Measurements from ENCODE around the gene TEDC1. TPM values are rescaled to one million over a fixed set of nuclear protein-coding genes. Genes with fewer than 3 reads are reported as not detected.

Gene TEDC1
- total RNA-seq, 1 experiment from 2014 or later = 26.2 TPM

DNA sequence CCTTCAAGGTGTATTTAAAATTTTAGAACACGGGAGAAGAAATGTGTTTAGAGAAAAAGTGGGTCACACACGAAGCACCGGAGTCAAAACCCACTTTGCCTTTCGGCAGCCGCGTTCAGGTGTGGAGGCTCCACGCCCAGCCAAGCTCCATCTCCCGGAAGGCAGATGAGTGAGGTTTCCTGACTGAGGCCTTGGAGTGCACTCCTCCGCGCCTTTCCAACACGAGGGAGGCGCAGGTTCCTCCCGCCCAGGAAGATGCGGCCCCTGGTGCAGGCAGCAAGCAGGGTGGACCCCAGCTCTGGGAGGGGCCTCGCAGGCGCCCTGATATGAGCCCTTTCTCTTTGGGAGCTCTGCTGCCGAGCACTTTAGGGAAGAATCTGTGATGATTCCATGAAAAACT is 48.9 kb upstream of the TEDC1 start:
- H3K27ac Mint-ChIP-seq = peak overlapping the region in 2 of 3 experiments; percentile 3; a peak in 2 of 7 replicates
- no peak overlapping the region for H2BK20ac ChIP-seq (ENCODE audit: low read depth, low read length, poor library complexity, severe bottlenecking)
- no peak overlapping the region for H3K56ac ChIP-seq (ENCODE audit: insufficient read length, low read depth, low read length)
- H3K4me1 Mint-ChIP-seq = no peaks in the 10 kb centered on the region
- H2BK5ac ChIP-seq (ENCODE audit: insufficient read length, low read length) = no peak overlapping the region
- no peak overlapping the region for H3K14ac ChIP-seq (ENCODE audit: insufficient read depth, low read length)
- H2AFZ ChIP-seq (ENCODE audit: low read length) = no peak overlapping the region
- H3K36me3 Mint-ChIP-seq (ENCODE audit: insufficient read depth in 1 of 3, low read depth in 3 of 3) = peaks cover 16 to 37% (median 19%) of the 10 kb centered on the region in 3 experiments; a peak in 6 of 7 replicates
- H4K91ac ChIP-seq (ENCODE audit: insufficient read length, low read depth, low read length) = no peak overlapping the region
- H3K9me3 ChIP-seq (ENCODE audit: control insufficient read depth, low read depth, low read length) = no peaks in the 10 kb centered on the region
- no peak overlapping the region for H3K18ac ChIP-seq (ENCODE audit: insufficient read length, low read depth, low read length)
- no peak overlapping the region for H3K4me3 Mint-ChIP-seq
- H4K20me1 ChIP-seq (ENCODE audit: control insufficient read depth, insufficient read depth, insufficient read length) = no peaks in the 10 kb centered on the region
- no peak overlapping the region for H2BK120ac ChIP-seq (ENCODE audit: low read depth, low read length, poor library complexity, severe bottlenecking)
- no peak overlapping the region for H2BK12ac ChIP-seq (ENCODE audit: insufficient read length, low read depth, low read length)
- no peak overlapping the region for H4K8ac ChIP-seq (replicated peaks; ENCODE audit: insufficient read length, low read depth, low read length)
- H3K4me2 ChIP-seq (ENCODE audit: insufficient read depth, insufficient read length, low read length) = no peak overlapping the region
- H3K23ac ChIP-seq (ENCODE audit: insufficient read length, low read depth, low read length) = no peak overlapping the region
- H3T11ph ChIP-seq (ENCODE audit: low read length) = no peak overlapping the region
- no peaks in the 10 kb centered on the region for H3K4me1 ChIP-seq (ENCODE audit: insufficient read depth, low read length)
- H3K27me3 Mint-ChIP-seq (ENCODE audit: low read depth) = no peaks in the 10 kb centered on the region
- no peak overlapping the region for H3K27ac ChIP-seq (ENCODE audit: insufficient read length, low read depth, low read length)
- no peaks in the 10 kb centered on the region for H3K23me2 ChIP-seq (ENCODE audit: insufficient read length, low read depth, low read length, poor library complexity, severe bottlenecking)
- no peaks in the 10 kb centered on the region for H3K27me3 ChIP-seq (ENCODE audit: insufficient read depth, low read length)
- no peak for TF ChIP-seq CTCF (conservative IDR thresholded peaks at IDR 0.05)
- no peak overlapping the region for H2BK15ac ChIP-seq (ENCODE audit: low read depth, low read length)
- peaks cover 5% of the 10 kb centered on the region; the same call in 1 of the 2 replicates for H3K79me2 ChIP-seq (ENCODE audit: insufficient read depth, low read length)
- no peak overlapping the region for H2AK5ac ChIP-seq (ENCODE audit: insufficient read length, low read length)
- H3K9ac ChIP-seq (ENCODE audit: extremely low read depth, insufficient read length, low read length) = no peak overlapping the region
- WGBS (ENCODE audit: extremely low coverage, insufficient read length, low lambda C conversion rate) = no CpG with 5 or more reads among the region's 17 CpGs
- no peaks in the 10 kb centered on the region for H3K9me3 Mint-ChIP-seq
- no peak overlapping the region for H3K4ac ChIP-seq (ENCODE audit: low read depth, low read length)
- DNase-seq = no peak
- H3K79me1 ChIP-seq (ENCODE audit: insufficient read depth, low read depth, low read length, poor library complexity, severe bottlenecking) = peaks cover 2% of the 10 kb centered on the region
- no peak overlapping the region for H4K5ac ChIP-seq (ENCODE audit: insufficient read length, low read depth, low read length)

All from H9 (cell line).